Caco-2 (cell line): Measurements from ENCODE around the gene LURAP1L. TPM values are rescaled to one million over a fixed set of nuclear protein-coding genes. Genes with fewer than 3 reads are reported as not detected.
A peak's percentile ranks its signal among the peaks of the same experiment; 100 is the strongest.

ENCODE experiments used
- BruUV-seq: library from RNA; stranded (reverse); fragments of 400-500 nt; replicated peaks from 2 replicates; lab custom pipeline; 2021; lab: Mats Ljungman, UMichigan
- CTCF ChIA-PET: fragments of 300-600 bp; sonication (Branson Sonifier 250); formaldehyde crosslinking; loops from one replicate; lab custom pipeline; 2022; ENCODE audit warnings: antibody characterized with exemption; lab: Charles Lee
- POLR2A ChIA-PET: fragments of 300-600 bp; sonication (Branson Sonifier 250); formaldehyde crosslinking; loops from one replicate; lab custom pipeline; 2022; ENCODE audit warnings: antibody characterized with exemption; lab: Charles Lee
- DNase-seq, 2 experiments: peaks; one replicate each; pipeline versions ENCODE4 v3.0.0 to v3.0.0-alpha.2; 2020 to 2022
- H3K27me3 ChIP-seq: replicated peaks from 2 replicates; pipeline ENCODE4 v1.6.0; 2011; ENCODE audit warnings: low read length; ENCODE audit not compliant: control insufficient read depth, insufficient read depth
- H3K36me3 ChIP-seq: 2 replicates; pipeline ENCODE4 v1.5.1; 2011; ENCODE audit warnings: low read length; ENCODE audit not compliant: control insufficient read depth, insufficient read depth
- H3K4me1 ChIP-seq: fragments of 250-450 bp; sonication (Bioruptor Pico); 2 replicates; pipeline ENCODE4 v1.5.1; 2020; ENCODE audit warnings: mild to moderate bottlenecking
- H3K4me3 ChIP-seq: 2 replicates; pipeline ENCODE4 v1.5.1; 2011; ENCODE audit warnings: low read depth, mild to moderate bottlenecking, control low read depth, low read length
- H3K9me3 ChIP-seq: fragments of 250-450 bp; sonication (Bioruptor Pico); 2 replicates; pipeline ENCODE4 v1.5.1; 2020; ENCODE audit warnings: mild to moderate bottlenecking, moderate library complexity
- H3K27ac Mint-ChIP-seq: one replicate; pipeline ENCODE4 v1.8.0; 2022; ENCODE audit warnings: mixed read lengths; ENCODE audit not compliant: unreplicated experiment
- H3K27me3 Mint-ChIP-seq: one replicate; pipeline ENCODE4 v1.8.0; 2022; ENCODE audit warnings: mixed read lengths; ENCODE audit not compliant: insufficient read depth, unreplicated experiment
- H3K36me3 Mint-ChIP-seq: one replicate; pipeline ENCODE4 v1.8.0; 2022; ENCODE audit warnings: mild to moderate bottlenecking, mixed read lengths; ENCODE audit not compliant: insufficient read depth, unreplicated experiment
- H3K4me1 Mint-ChIP-seq: one replicate; pipeline ENCODE4 v1.8.0; 2022; ENCODE audit warnings: low read depth, mixed read lengths; ENCODE audit not compliant: unreplicated experiment
- H3K4me3 Mint-ChIP-seq: one replicate; pipeline ENCODE4 v1.8.0; 2022; ENCODE audit warnings: mild to moderate bottlenecking, moderate library complexity, mixed read lengths; ENCODE audit not compliant: unreplicated experiment
- H3K9me3 Mint-ChIP-seq: one replicate; pipeline ENCODE4 v1.8.0; 2022; ENCODE audit warnings: mixed read lengths; ENCODE audit not compliant: unreplicated experiment
- CTCF ChIP-seq, 2 experiments: fragments of 200-600 bp in 1 of 2; IDR thresholded peaks; 1 replicate in 1 of 2; 2 replicates in 1 of 2; pipeline versions ENCODE4 v1.5.1 to v1.8.0; 2011 to 2022; ENCODE audit warnings: antibody characterized with exemption in 1 of 2, control low read depth in 1 of 2, inconsistent platforms in 1 of 2, low read depth in 1 of 2, low read length in 1 of 2, mild to moderate bottlenecking in 1 of 2, moderate library complexity in 1 of 2; ENCODE audit not compliant: insufficient read depth in 1 of 2, severe bottlenecking in 1 of 2, unreplicated experiment in 1 of 2
- intact Hi-C: fragments of 100-400 bp; cut with micrococcal nuclease; formaldehyde crosslinking; loops from one replicate; pipeline ENCODE4 v1.10.0; 2022; ENCODE audit not compliant: unreplicated experiment
- total RNA-seq: library from RNA; stranded (reverse); gene quantifications from 2 replicates; pipeline ENCODE4 v1.2.3, GENCODE V29; 2022

LURAP1L gene
- total RNA-seq, 1 experiment from 2014 or later, result not detected

- Mint-ChIP-seq H3K27ac (no peak overlapping the region), H3K36me3 (no peaks in the 10 kb centered on the region), H3K27me3 (no peaks in the 10 kb centered on the region), H3K4me1 (no peaks in the 10 kb centered on the region), H3K4me3 (no peak overlapping the region), H3K9me3 (no peaks in the 10 kb centered on the region)
- POLR2A ChIA-PET, result no interaction called here
- TSS peak; percentile 50 for BruUV-seq
- no peak for DNase-seq
- Histone ChIP-seq H3K27me3 (no peaks in the 10 kb centered on the region), H3K9me3 (no peaks in the 10 kb centered on the region), H3K4me1 (no peaks in the 10 kb centered on the region), H3K4me3 (no peak overlapping the region), H3K36me3 (no peaks in the 10 kb centered on the region)
- TF ChIP-seq CTCF (IDR thresholded peaks at IDR 0.05; ENCODE audit: insufficient read depth in 1 of 2, low read depth in 1 of 2, low read length in 1 of 2, severe bottlenecking in 1 of 2, unreplicated experiment in 1 of 2), result no peak
- CTCF ChIA-PET, result no interaction called here
- intact Hi-C loops, result no loop called here
Observed at GRCh38 chr9:12813533-12813932, 38.7 kb downstream of the LURAP1L start.

- no peaks in the 10 kb centered on the region for H3K9me3 ChIP-seq
- no TSS peak for BruUV-seq
- H3K4me1 ChIP-seq, result no peaks in the 10 kb centered on the region
- no peaks in the 10 kb centered on the region for H3K36me3 Mint-ChIP-seq
- intact Hi-C loops, result loop anchor here (2.0 kb wide), 2 partner anchors 37 to 51 kb away; no protein-coding TSS in a partner anchor
- ChIA-PET CTCF (no interaction called here), POLR2A (no interaction called here)
- no peak overlapping the region for H3K4me3 Mint-ChIP-seq
- TF ChIP-seq CTCF (IDR thresholded peaks at IDR 0.05; ENCODE audit: insufficient read depth in 1 of 2, low read depth in 1 of 2, low read length in 1 of 2, severe bottlenecking in 1 of 2, unreplicated experiment in 1 of 2), result no peak
- H3K36me3 ChIP-seq, result no peaks in the 10 kb centered on the region
- no peaks in the 10 kb centered on the region for H3K27me3 Mint-ChIP-seq
- peak; percentile 45 to 46 for DNase-seq
- peak overlapping the region; percentile 82 for H3K27ac Mint-ChIP-seq
- H3K9me3 Mint-ChIP-seq, result no peaks in the 10 kb centered on the region
- no peak overlapping the region for H3K4me3 ChIP-seq
- no peaks in the 10 kb centered on the region for H3K27me3 ChIP-seq
- H3K4me1 Mint-ChIP-seq, result no peaks in the 10 kb centered on the region
Observed at GRCh38 chr9:12813960-12814876, 39.4 kb downstream of the LURAP1L start.

GRCh38 chr9:12814877-12815237, 40.0 kb downstream of the LURAP1L start:
- H3K27ac Mint-ChIP-seq, result peak overlapping the region; percentile 82
- no peaks in the 10 kb centered on the region for H3K9me3 ChIP-seq
- ChIA-PET POLR2A (no interaction called here), CTCF (no interaction called here)
- H3K4me3 Mint-ChIP-seq, result no peak overlapping the region
- no peaks in the 10 kb centered on the region for H3K27me3 Mint-ChIP-seq
- DNase-seq, result no peak
- intact Hi-C loops, result loop anchor here (2.0 kb wide), 2 partner anchors 38 to 52 kb away; no protein-coding TSS in a partner anchor
- no peaks in the 10 kb centered on the region for H3K36me3 ChIP-seq
- H3K4me1 Mint-ChIP-seq, result no peaks in the 10 kb centered on the region
- H3K4me1 ChIP-seq, result no peaks in the 10 kb centered on the region
- H3K27me3 ChIP-seq, result no peaks in the 10 kb centered on the region
- no peak overlapping the region for H3K4me3 ChIP-seq
- no peaks in the 10 kb centered on the region for H3K9me3 Mint-ChIP-seq
- no peak for TF ChIP-seq CTCF (IDR thresholded peaks at IDR 0.05; ENCODE audit: insufficient read depth in 1 of 2, low read depth in 1 of 2, low read length in 1 of 2, severe bottlenecking in 1 of 2, unreplicated experiment in 1 of 2)
- H3K36me3 Mint-ChIP-seq, result no peaks in the 10 kb centered on the region
- BruUV-seq, result TSS peak; percentile 47
